Measurements from ENCODE around the gene RPL27. TPM values are rescaled to one million over a fixed set of nuclear protein-coding genes. Genes with fewer than 3 reads are reported as not detected.

The RPL27 gene
- total RNA-seq, 2 experiments from 2014 or later = 1,640 to 1,647 TPM

DNA sequence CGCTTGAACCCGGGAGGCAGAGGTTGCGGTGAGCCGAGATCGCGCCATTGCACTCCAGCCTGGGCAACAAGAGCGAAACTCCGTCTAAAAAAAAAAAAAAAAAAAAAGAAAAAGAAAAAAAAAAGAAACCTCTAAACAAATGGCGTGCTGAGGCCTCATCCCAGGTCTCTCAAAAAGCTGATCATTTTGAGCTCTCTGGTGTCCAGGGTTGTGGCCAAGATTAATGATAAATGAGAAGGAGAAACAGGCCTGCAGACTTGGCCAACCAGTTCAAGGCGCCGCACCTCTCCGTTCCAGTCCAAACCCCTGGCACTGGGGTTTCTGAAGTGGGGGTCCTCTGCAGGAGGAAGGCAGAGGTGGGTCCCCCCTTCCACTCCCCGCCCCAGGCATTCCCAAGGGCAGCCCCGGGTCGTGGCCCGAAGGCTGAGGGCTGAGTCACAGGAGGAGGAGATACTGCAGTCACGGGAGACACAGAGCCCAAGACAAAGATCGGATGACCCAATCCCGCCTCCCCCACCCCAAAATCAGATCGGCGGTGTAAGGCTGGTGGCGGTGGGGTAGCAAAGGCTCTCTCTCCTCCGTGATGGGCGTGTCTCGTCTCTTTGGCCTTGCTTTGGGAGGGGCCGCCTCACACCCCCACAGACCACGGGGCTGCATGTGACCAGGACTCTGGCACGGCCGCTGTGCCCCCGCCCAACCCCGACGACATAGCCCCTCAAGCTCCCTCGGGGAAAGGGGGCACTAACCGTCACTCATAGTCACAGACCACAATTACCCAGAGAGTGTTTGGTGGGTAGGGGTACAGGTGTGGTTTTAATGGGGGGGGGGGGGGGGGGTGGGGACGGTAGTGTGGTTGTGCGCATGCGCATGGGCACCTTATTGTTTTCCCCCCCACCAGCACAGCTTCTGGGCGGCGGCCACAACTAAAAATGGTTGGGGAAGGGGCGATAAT, 22.8 kb downstream of the RPL27 start:
- ChIA-PET POLR2A (interaction anchor here (1.1 to 3.7 kb wide), 8 partner anchors 9 to 347 kb away, joined by 3 to 23 read pairs (median 6); partner anchors contain the start of genes IFI35 and RPL27), CTCF (interaction anchor here (0.9 kb wide), 1 partner anchor 20 kb away, joined by 3 read pairs; no protein-coding TSS in a partner anchor)
- Mint-ChIP-seq H3K9me3 (no peaks in the 10 kb centered on the region), H3K27ac (no peak overlapping the region), H3K4me3 (peak overlapping the region; percentile 86), H3K36me3 (ENCODE audit: low read depth) (no peaks in the 10 kb centered on the region), H3K27me3 (no peaks in the 10 kb centered on the region), H3K4me1 (ENCODE audit: low read depth) (peaks cover 39% of the 10 kb centered on the region)
- TF ChIP-seq, protein P1, sequence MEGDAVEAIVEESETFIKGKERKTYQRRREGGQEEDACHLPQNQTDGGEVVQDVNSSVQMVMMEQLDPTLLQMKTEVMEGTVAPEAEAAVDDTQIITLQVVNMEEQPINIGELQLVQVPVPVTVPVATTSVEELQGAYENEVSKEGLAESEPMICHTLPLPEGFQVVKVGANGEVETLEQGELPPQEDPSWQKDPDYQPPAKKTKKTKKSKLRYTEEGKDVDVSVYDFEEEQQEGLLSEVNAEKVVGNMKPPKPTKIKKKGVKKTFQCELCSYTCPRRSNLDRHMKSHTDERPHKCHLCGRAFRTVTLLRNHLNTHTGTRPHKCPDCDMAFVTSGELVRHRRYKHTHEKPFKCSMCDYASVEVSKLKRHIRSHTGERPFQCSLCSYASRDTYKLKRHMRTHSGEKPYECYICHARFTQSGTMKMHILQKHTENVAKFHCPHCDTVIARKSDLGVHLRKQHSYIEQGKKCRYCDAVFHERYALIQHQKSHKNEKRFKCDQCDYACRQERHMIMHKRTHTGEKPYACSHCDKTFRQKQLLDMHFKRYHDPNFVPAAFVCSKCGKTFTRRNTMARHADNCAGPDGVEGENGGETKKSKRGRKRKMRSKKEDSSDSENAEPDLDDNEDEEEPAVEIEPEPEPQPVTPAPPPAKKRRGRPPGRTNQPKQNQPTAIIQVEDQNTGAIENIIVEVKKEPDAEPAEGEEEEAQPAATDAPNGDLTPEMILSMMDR (IDR thresholded peaks at IDR 0.05) = no peak
- intact Hi-C loops (cut with micrococcal nuclease) = loop anchor here (10.0 kb wide), 1 partner anchor 294 kb away; no protein-coding TSS in a partner anchor
- ATAC-seq = no peak
- peak; percentile 35 for DNase-seq

DNA sequence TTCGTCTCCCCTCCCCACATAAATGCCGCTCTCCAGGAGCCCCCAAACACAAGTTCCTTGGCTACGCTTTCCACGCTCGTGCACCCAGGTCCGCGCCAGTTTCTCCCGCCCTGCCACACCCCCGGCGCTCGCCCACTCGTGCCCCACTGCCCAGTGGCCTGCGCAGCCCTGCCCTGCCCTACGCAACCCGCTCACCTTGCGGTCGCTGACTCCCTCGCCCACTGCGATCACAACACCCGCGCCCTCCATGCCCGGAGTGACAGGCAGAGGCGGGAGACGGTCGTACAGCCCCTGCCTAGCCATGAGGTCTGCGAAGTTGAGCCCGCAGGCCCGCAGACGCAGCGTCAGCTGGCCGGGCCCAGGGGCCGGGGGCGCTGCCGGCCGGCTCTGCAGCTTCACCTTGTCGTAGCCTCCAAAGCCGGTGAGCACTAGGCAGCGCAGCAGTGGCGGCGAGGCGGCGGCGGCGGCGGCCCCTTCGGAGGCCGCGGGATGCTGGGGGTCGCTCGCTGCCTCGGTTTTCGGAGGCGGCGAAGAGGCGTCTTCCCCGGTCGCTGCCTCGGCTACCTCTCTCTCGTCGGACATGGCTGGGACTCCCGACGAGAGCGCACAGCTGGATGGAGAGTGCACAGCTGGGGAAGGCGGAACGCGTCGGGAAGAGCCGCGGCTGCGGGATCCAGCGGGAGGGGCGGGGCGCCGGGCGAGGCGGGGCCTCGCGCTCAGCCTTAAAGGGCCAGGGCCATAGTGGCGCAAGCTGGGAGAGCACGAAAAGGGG, 23.7 kb downstream of the RPL27 start, which contains the start of gene VAT1:
Gene VAT1 (minus strand): TSS at position 645 of the 772 bp plus-strand sequence. CDS start 63 bp downstream, at position 582.
- Mint-ChIP-seq H3K4me3 (peak within 1 kb of the TSS; percentile 86), H3K27me3 (no peaks in the 10 kb centered on the region), H3K9me3 (no peaks in the 10 kb centered on the region), H3K27ac (no peak within 1 kb of the TSS), H3K4me1 (ENCODE audit: low read depth) (peaks cover 39% of the 10 kb centered on the region), H3K36me3 (ENCODE audit: low read depth) (no peaks in the 10 kb centered on the region)
- TF ChIP-seq, protein P1 (IDR thresholded peaks at IDR 0.05) = no peak
- intact Hi-C loops (cut with micrococcal nuclease) = loop anchor here (10.0 kb wide), 1 partner anchor 293 kb away; no protein-coding TSS in a partner anchor
- DNase-seq (peak; percentile 60), ATAC-seq (peak; percentile 54)
- POLR2A ChIA-PET = interaction anchor here (1.2 to 3.7 kb wide), 6 partner anchors 10 to 346 kb away, joined by 3 to 23 read pairs (median 6); partner anchors contain the start of genes IFI35 and RPL27
- CTCF ChIA-PET = interaction anchor here (0.9 kb wide), 1 partner anchor 20 kb away, joined by 3 read pairs; no protein-coding TSS in a partner anchor

DNA sequence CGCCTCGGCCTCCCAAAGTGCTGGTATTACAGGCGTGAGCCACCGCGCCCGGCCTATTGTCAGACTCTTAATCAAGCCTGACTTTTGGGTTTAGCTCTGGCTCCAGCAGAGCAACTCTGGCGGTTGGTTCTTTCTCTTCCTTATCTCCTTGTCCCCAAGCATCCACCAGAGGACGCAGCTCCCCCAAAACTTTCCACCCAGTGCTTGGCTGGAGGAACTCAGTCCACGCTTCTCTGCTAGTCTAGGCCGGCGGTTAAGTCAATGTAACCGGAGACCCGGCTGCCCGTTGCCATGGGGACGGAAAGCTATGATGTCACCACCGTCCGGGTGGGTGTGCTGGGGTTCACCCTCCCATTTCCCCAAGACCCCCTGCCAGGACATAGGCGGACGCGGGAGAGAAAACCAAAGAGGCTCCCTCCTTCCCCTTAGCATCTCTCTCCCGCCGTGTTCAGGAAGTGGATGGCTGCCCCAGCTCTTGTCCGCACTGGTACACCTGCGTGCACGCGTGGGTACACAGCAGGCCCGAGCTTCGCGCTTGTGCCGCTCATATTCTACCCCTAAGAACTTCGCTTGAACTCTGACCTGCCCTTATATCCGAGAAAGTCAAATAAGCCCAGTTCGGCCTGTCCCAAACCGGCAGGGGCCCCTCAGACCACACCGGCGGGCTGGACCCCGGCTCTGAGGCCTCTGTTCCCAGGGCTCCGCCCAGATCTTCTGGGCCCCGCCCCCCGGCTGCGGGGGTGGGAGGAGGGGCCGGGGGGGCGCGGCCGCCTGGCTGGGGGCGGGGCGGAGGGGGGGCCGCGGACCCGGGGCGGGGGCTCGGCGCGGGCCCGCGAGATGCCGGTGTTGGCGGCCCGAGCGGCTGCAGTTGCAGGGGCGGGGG, 26.4 kb downstream of the RPL27 start, which contains the start of gene RND2:
Gene RND2 (plus strand): TSS at position 825 of the 883 bp plus-strand sequence. CDS start 117 bp downstream, outside the sequence.
- Mint-ChIP-seq H3K4me3 (peak within 1 kb of the TSS; percentile 75), H3K4me1 (ENCODE audit: low read depth) (peaks cover 25% of the 10 kb centered on the region), H3K27me3 (no peaks in the 10 kb centered on the region), H3K9me3 (no peaks in the 10 kb centered on the region), H3K27ac (peak within 1 kb of the TSS; percentile 53), H3K36me3 (ENCODE audit: low read depth) (no peaks in the 10 kb centered on the region)
- ATAC-seq (peak; percentile 69), DNase-seq (peak; percentile 92)
- CTCF ChIA-PET = interaction anchor here (0.7 to 1.7 kb wide), 18 partner anchors 10 to 314 kb away, joined by 3 to 8 read pairs (median 4); partner anchors contain the start of genes BRCA1 and RPL27
- TF ChIP-seq, protein P1 (IDR thresholded peaks at IDR 0.05) = no peak
- intact Hi-C loops (cut with micrococcal nuclease) = loop anchor here (10.0 kb wide), 1 partner anchor 290 kb away; no protein-coding TSS in a partner anchor
- POLR2A ChIA-PET = interaction anchor here (0.7 to 3.0 kb wide), 13 partner anchors 14 to 343 kb away, joined by 3 to 25 read pairs (median 4); partner anchors contain the start of genes IFI35, RPL27 and TMEM106A

DNA sequence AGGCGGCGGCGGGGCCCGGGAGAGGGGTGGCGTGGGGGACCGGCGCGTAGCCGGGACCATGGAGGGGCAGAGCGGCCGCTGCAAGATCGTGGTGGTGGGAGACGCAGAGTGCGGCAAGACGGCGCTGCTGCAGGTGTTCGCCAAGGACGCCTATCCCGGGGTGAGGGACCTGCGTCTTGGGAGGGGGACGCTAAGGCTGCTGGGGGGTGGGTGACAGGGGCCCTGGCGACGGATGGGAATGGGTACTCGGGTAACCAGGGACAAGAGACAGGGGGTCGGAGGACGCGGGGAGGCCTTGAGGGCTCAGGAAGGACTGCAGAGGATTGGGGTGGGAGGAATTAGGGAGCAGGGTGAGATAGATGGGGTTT, 27.1 kb downstream of the RPL27 start:
- ATAC-seq = no peak

More for the DNA sequence above, 27.1 kb downstream of the RPL27 start:
- no peaks in the 10 kb centered on the region for H3K9me3 Mint-ChIP-seq
- POLR2A ChIA-PET = interaction anchor here (0.7 to 3.0 kb wide), 6 partner anchors 14 to 290 kb away, joined by 3 to 25 read pairs (median 8); partner anchors contain the start of genes IFI35 and RPL27
- intact Hi-C loops (cut with micrococcal nuclease) = loop anchor here (10.0 kb wide), 1 partner anchor 290 kb away; no protein-coding TSS in a partner anchor
- peaks cover 19% of the 10 kb centered on the region for H3K4me1 Mint-ChIP-seq (ENCODE audit: low read depth)
- TF ChIP-seq, protein P1 (IDR thresholded peaks at IDR 0.05) = no peak
- CTCF ChIA-PET = interaction anchor here (1.2 kb wide), 1 partner anchor 18 kb away, joined by 3 read pairs; no protein-coding TSS in a partner anchor
- H3K36me3 Mint-ChIP-seq (ENCODE audit: low read depth) = no peaks in the 10 kb centered on the region
- H3K4me3 Mint-ChIP-seq = peak overlapping the region; percentile 32
- H3K27ac Mint-ChIP-seq = no peak overlapping the region
- DNase-seq = no peak
- no peaks in the 10 kb centered on the region for H3K27me3 Mint-ChIP-seq
